KOPT-K1 (cell line): ENCODE data around the gene PAPPA2.

Experiments used
- H3K27ac ChIP-seq: fragments of 200-600 bp; sonication (generic); 2 replicates; pipeline ENCODE4 v1.5.1; 2016; ENCODE audit warnings: antibody characterized with exemption, mild to moderate bottlenecking, low read depth, low read length; ENCODE audit not compliant: poor library complexity, severe bottlenecking
- H3K36me3 ChIP-seq: fragments of 200-600 bp; sonication (generic); 2 replicates; pipeline ENCODE4 v1.5.1; 2017; ENCODE audit warnings: antibody characterized with exemption, mild to moderate bottlenecking, low read length, moderate library complexity; ENCODE audit not compliant: insufficient read depth
- H3K9me3 ChIP-seq: fragments of 200-600 bp; sonication (generic); 2 replicates; pipeline ENCODE4 v1.5.1; 2017; ENCODE audit warnings: antibody characterized with exemption, low read length, mild to moderate bottlenecking; ENCODE audit not compliant: insufficient read depth, poor library complexity, severe bottlenecking

PAPPA2 gene

GRCh38 chr1:176789571-176790090 lies 326.7 kb downstream of the PAPPA2 start:
- Histone ChIP-seq H3K9me3 (no peaks in the 10 kb centered on the region), H3K27ac (no peak overlapping the region), H3K36me3 (no peaks in the 10 kb centered on the region)

GRCh38 chr1:176790786-176791185 lies 327.8 kb downstream of the PAPPA2 start:
- Histone ChIP-seq H3K36me3 (no peaks in the 10 kb centered on the region), H3K27ac (no peak overlapping the region), H3K9me3 (no peaks in the 10 kb centered on the region)

- Histone ChIP-seq H3K9me3 (no peaks in the 10 kb centered on the region), H3K27ac (no peak overlapping the region), H3K36me3 (no peaks in the 10 kb centered on the region)
Observed at GRCh38 chr1:176791906-176792305, 328.9 kb downstream of the PAPPA2 start.

- no peaks in the 10 kb centered on the region for H3K9me3 ChIP-seq
- no peaks in the 10 kb centered on the region for H3K36me3 ChIP-seq
- no peak overlapping the region for H3K27ac ChIP-seq
Observed at GRCh38 chr1:176794897-176795508, 332.0 kb downstream of the PAPPA2 start.

GRCh38 chr1:176795929-176796328 lies 333.0 kb downstream of the PAPPA2 start:
- no peaks in the 10 kb centered on the region for H3K9me3 ChIP-seq
- H3K27ac ChIP-seq: no peak overlapping the region
- no peaks in the 10 kb centered on the region for H3K36me3 ChIP-seq

- Histone ChIP-seq H3K36me3 (no peaks in the 10 kb centered on the region), H3K27ac (no peak overlapping the region), H3K9me3 (no peaks in the 10 kb centered on the region)
Observed at GRCh38 chr1:176796583-176796982, 333.6 kb downstream of the PAPPA2 start.

- H3K9me3 ChIP-seq: no peaks in the 10 kb centered on the region
- no peak overlapping the region for H3K27ac ChIP-seq
- no peaks in the 10 kb centered on the region for H3K36me3 ChIP-seq
Observed at GRCh38 chr1:176799327-176799726, 336.4 kb downstream of the PAPPA2 start.

GRCh38 chr1:176800978-176801513 lies 338.1 kb downstream of the PAPPA2 start:
- no peaks in the 10 kb centered on the region for H3K36me3 ChIP-seq
- no peak overlapping the region for H3K27ac ChIP-seq
- H3K9me3 ChIP-seq: no peaks in the 10 kb centered on the region

GRCh38 chr1:176801514-176802020 lies 338.6 kb downstream of the PAPPA2 start:
- H3K36me3 ChIP-seq: no peaks in the 10 kb centered on the region
- H3K27ac ChIP-seq: no peak overlapping the region
- H3K9me3 ChIP-seq: no peaks in the 10 kb centered on the region

- Histone ChIP-seq H3K9me3 (no peaks in the 10 kb centered on the region), H3K36me3 (no peaks in the 10 kb centered on the region), H3K27ac (no peak overlapping the region)
Observed at GRCh38 chr1:176802316-176802715, 339.3 kb downstream of the PAPPA2 start.

GRCh38 chr1:176803042-176803441 lies 340.1 kb downstream of the PAPPA2 start:
- no peaks in the 10 kb centered on the region for H3K9me3 ChIP-seq
- no peaks in the 10 kb centered on the region for H3K36me3 ChIP-seq
- H3K27ac ChIP-seq: no peak overlapping the region

- H3K36me3 ChIP-seq: no peaks in the 10 kb centered on the region
- H3K9me3 ChIP-seq: no peaks in the 10 kb centered on the region
- H3K27ac ChIP-seq: no peak overlapping the region
Observed at GRCh38 chr1:176803596-176803995, 340.6 kb downstream of the PAPPA2 start.

- Histone ChIP-seq H3K36me3 (no peaks in the 10 kb centered on the region), H3K27ac (no peak overlapping the region), H3K9me3 (no peaks in the 10 kb centered on the region)
Observed at GRCh38 chr1:176809292-176809691, 346.3 kb downstream of the PAPPA2 start.

GRCh38 chr1:176811511-176812288 lies 348.7 kb downstream of the PAPPA2 start:
- no peak overlapping the region for H3K27ac ChIP-seq
- H3K9me3 ChIP-seq: no peaks in the 10 kb centered on the region
- H3K36me3 ChIP-seq: no peaks in the 10 kb centered on the region

GRCh38 chr1:176815621-176816020 lies 352.6 kb downstream of the PAPPA2 start:
- Histone ChIP-seq H3K36me3 (no peaks in the 10 kb centered on the region), H3K27ac (no peak overlapping the region), H3K9me3 (no peaks in the 10 kb centered on the region)
